ENCODE results near the gene RAI1.

DNA sequence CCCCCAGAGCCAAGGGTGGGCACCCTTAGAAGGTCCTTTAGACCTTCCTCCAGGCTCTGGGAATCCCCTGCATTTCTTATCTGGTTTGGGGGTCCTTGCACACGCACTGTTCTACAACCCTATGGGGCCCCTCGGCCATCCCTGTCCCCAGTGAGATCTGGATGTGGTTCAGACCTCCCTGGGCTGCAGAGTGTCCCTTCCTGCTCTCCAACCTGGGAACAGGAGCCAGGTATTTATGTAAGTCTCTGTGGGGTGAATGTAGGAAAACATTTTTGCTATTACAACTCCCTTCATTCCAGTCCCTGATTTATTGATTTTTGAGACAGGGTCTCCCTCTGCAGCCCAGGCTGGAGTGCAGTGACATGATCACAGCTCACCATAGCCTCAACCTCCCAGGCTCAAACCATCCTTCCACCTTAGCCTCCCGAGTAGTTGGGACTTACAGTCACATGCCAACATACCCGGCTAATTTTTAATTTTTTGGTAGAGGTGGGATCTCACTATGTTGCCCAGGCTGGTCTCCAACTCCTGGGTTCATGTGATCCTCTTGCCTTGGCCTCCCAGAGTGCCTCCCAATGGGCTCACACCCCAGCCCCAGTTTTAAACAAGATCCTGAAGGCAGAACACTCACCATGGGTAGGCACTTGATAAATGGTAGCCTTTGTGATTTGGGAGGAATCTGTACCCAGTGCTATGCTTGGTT, 61.6 kb downstream of the RAI1 start:
- TF ChIP-seq POLR2AphosphoS5 (IDR thresholded peaks at IDR 0.05; ENCODE audit: borderline replicate concordance, low read depth, low read length) (no peak), EZH2 (IDR thresholded peaks at IDR 0.05) (no peak)
